Measurements from ENCODE around the gene CNTNAP1.
"Not testable (repeated sequence)": the region's sequence is repeated elsewhere in the genome, so short reads cannot be mapped to it uniquely, and the experiment has no call there.

The CNTNAP1 gene

DNA sequence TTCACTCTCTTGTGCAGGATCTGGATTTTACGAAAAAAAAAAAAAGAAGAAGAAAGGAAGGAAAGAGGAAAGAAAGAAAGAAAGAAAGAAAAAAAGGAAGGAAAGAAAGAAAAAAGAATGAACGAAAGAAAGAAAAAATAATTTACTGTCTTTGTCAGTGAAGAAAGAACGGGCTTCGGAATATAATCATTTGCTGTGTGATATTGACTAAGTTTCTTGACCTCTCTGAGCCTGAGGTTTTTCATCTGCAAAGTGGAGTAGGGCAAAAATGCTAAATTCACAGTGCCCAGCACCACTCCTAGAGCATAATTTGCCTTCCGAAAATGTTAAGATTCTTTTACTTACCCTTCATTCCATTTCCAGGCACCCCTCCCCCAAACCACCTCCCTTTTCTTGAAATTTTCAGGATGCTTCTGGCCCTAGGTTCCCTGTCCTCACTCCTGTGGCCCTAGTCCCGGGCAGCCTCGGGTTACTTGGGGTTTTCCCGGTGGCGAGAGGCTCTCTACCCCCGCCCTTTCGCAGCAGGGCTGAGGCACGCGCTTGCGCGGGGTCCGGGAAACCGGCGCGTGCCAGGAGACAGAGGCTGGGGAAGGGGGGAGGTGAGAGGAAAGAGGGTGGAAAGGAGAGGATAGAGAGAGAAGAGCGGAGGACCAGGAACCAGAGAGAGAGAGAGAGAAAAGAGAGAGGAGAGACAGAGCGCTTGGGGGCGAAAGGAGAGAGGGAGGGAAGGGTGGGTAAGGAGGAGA is at the start of gene CNTNAP1:
Gene CNTNAP1 (plus strand): TSS at position 556 of the 746 bp plus-strand sequence. CDS start 299 bp downstream, outside the sequence.
- Mint-ChIP-seq H3K4me3 (peak within 1 kb of the TSS; percentile 90), H3K4me1 (peaks cover 34% of the 10 kb centered on the region), H3K9me3 (no peaks in the 10 kb centered on the region), H3K36me3 (peaks cover 6% of the 10 kb centered on the region), H3K27ac (peak within 1 kb of the TSS; percentile 76), H3K27me3 (no peaks in the 10 kb centered on the region)
- ATAC-seq (ENCODE audit: low read depth) = peak; percentile 21
- DNase-seq (ENCODE audit: low spot score in 2 of 2) = peak in 1 of 2 donors; percentile 27

- DNase-seq (ENCODE audit: low spot score in 2 of 2) = no peak
- no peak overlapping the region for H3K4me3 Mint-ChIP-seq
Observed at GRCh38 chr17:42632949-42633444, 49.3 kb upstream of the CNTNAP1 start.

GRCh38 chr17:42639525-42640113 is 42.7 kb upstream of the CNTNAP1 start:
- no peak for DNase-seq (ENCODE audit: low spot score in 2 of 2)
- Mint-ChIP-seq H3K36me3 (no peaks in the 10 kb centered on the region), H3K4me1 (no peaks in the 10 kb centered on the region), H3K9me3 (no peaks in the 10 kb centered on the region), H3K4me3 (no peak overlapping the region), H3K27ac (no peak overlapping the region), H3K27me3 (peaks cover 10% of the 10 kb centered on the region)
- no peak for ATAC-seq (ENCODE audit: low read depth)

More at GRCh38 chr17:42632949-42633444, 49.3 kb upstream of the CNTNAP1 start:
- no peak overlapping the region for H3K27ac Mint-ChIP-seq
- peaks cover 2% of the 10 kb centered on the region for H3K27me3 Mint-ChIP-seq
- no peaks in the 10 kb centered on the region for H3K9me3 Mint-ChIP-seq
- no peak for ATAC-seq (ENCODE audit: low read depth)
- H3K36me3 Mint-ChIP-seq = no peaks in the 10 kb centered on the region
- no peaks in the 10 kb centered on the region for H3K4me1 Mint-ChIP-seq

- Mint-ChIP-seq H3K4me3 (no peak overlapping the region), H3K9me3 (no peaks in the 10 kb centered on the region), H3K36me3 (no peaks in the 10 kb centered on the region), H3K27ac (no peak overlapping the region), H3K27me3 (peaks cover 10% of the 10 kb centered on the region), H3K4me1 (no peaks in the 10 kb centered on the region)
- DNase-seq (ENCODE audit: low spot score in 2 of 2) (no peak), ATAC-seq (ENCODE audit: low read depth) (no peak)
Observed at GRCh38 chr17:42640121-42640520, 42.2 kb upstream of the CNTNAP1 start.

DNA sequence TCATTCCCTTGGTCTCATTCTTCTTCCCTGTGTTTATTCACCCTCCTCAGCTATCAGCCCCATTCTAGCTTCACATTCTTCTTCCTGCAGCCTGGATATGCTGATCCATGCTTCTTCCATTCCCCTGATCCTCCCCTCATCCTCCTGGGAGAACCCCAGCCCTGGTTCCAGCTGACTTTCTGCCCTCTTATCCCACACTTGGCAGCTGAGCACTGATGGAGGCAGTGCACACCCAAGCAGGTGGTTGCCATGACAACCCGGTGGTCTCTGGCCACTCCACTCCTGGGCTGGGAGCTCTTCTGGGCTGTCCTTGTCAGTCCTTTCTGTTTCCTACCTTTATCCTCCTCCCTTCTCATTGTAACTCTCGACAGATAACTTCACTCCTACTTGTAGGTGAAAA is 40.0 kb upstream of the CNTNAP1 start:
- Mint-ChIP-seq H3K27ac (no peak overlapping the region), H3K4me1 (no peaks in the 10 kb centered on the region), H3K4me3 (no peak overlapping the region), H3K27me3 (peaks cover 10% of the 10 kb centered on the region), H3K36me3 (no peaks in the 10 kb centered on the region), H3K9me3 (no peaks in the 10 kb centered on the region)
- ATAC-seq (ENCODE audit: low read depth) = no peak
- DNase-seq (ENCODE audit: low spot score in 2 of 2) = no peak

DNA sequence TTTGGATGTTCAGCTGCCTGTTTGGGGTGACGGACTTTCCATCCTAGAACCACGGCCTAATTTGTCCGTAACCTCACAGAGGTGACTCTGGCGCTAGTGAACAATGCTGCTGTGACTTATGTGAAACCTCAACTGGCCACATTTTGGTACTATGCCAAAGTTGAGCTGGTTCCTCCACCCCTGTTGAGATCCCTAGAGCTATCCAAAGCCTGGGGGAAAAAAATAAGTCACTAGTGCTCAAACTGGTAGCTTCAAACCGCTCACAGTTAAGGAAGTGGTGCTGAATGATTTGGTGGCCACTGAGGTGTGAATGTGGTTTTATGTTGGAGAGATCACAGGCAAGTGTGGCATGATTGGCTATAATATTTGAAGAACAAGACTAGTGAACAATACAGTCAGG is 34.6 kb upstream of the CNTNAP1 start:
- no peak overlapping the region for H3K27ac Mint-ChIP-seq
- H3K36me3 Mint-ChIP-seq = peaks cover 1% of the 10 kb centered on the region
- no peak for DNase-seq (ENCODE audit: low spot score in 2 of 2)
- ATAC-seq (ENCODE audit: low read depth) = peak; percentile 61
- no peak overlapping the region for H3K4me3 Mint-ChIP-seq
- peaks cover 9% of the 10 kb centered on the region for H3K27me3 Mint-ChIP-seq
- H3K9me3 Mint-ChIP-seq = no peaks in the 10 kb centered on the region
- H3K4me1 Mint-ChIP-seq = peaks cover 6% of the 10 kb centered on the region

DNA sequence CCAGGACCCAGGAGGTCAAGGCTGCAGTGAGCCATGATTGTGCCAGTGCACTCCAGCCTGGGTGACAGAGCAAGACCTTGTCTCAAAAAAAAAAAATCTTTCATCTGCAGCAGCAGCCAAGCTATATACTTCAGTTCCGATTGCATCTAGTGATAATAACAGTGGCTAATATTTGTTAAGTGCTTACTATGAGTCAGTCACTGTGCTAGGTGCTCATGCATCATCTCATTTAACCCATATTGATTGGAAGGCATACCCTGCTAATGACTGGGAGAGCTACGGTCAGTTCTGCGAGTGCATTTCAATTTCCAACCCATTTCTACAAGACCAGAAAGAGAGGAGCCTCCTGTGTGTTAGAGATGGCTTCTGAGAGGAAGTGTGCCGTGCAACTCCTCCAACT is 30.9 kb upstream of the CNTNAP1 start:
- ATAC-seq (ENCODE audit: low read depth) = no peak
- H3K36me3 Mint-ChIP-seq = peaks cover 1% of the 10 kb centered on the region
- peaks cover 19% of the 10 kb centered on the region for H3K4me1 Mint-ChIP-seq
- DNase-seq (ENCODE audit: low spot score in 2 of 2) = no peak
- H3K27ac Mint-ChIP-seq = no peak overlapping the region
- H3K4me3 Mint-ChIP-seq = no peak overlapping the region
- no peaks in the 10 kb centered on the region for H3K9me3 Mint-ChIP-seq
- H3K27me3 Mint-ChIP-seq = peaks cover 11% of the 10 kb centered on the region

- Mint-ChIP-seq H3K27me3 (peaks cover 11% of the 10 kb centered on the region), H3K9me3 (peaks cover 2% of the 10 kb centered on the region), H3K27ac (no peak overlapping the region), H3K4me1 (peaks cover 18% of the 10 kb centered on the region), H3K4me3 (no peak overlapping the region), H3K36me3 (peaks cover 1% of the 10 kb centered on the region)
- no peak for DNase-seq (ENCODE audit: low spot score in 2 of 2)
- ATAC-seq (ENCODE audit: low read depth) = no peak
Observed at GRCh38 chr17:42653179-42654124, 28.9 kb upstream of the CNTNAP1 start.

DNA sequence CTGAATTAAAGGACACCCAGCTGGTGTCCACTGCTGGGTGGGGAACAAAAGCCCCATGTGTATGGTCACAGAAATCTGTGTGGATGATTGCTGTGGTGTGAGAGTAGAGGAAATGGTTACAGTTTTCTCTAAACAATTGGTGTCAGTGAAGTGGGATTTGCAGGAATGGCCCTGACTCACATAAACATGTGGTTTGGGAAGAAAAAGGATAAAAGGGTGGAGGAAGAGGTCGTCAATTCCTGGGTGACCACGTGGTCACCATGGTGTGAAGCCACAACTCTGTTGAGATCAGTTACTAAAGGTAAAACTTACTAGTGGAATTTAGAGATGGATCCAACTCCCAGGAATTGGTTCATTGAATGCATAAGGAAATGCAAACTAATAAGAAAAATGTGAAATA is 26.8 kb upstream of the CNTNAP1 start:
- H3K4me3 Mint-ChIP-seq = no peak overlapping the region
- peaks cover 2% of the 10 kb centered on the region for H3K9me3 Mint-ChIP-seq
- peaks cover 27% of the 10 kb centered on the region for H3K4me1 Mint-ChIP-seq
- peaks cover 1% of the 10 kb centered on the region for H3K36me3 Mint-ChIP-seq
- peaks cover 10% of the 10 kb centered on the region for H3K27me3 Mint-ChIP-seq
- H3K27ac Mint-ChIP-seq = no peak overlapping the region
- no peak for DNase-seq (ENCODE audit: low spot score in 2 of 2)
- ATAC-seq (ENCODE audit: low read depth) = no peak

GRCh38 chr17:42657824-42658588 is 24.3 kb upstream of the CNTNAP1 start:
- ATAC-seq (ENCODE audit: low read depth) = no peak
- DNase-seq (ENCODE audit: low spot score in 2 of 2) = no peak
- H3K4me1 Mint-ChIP-seq = peaks cover 27% of the 10 kb centered on the region
- peak overlapping the region; percentile 70 for H3K4me3 Mint-ChIP-seq
- peaks cover 8% of the 10 kb centered on the region for H3K27me3 Mint-ChIP-seq
- no peak overlapping the region for H3K27ac Mint-ChIP-seq
- no peaks in the 10 kb centered on the region for H3K36me3 Mint-ChIP-seq
- H3K9me3 Mint-ChIP-seq = peaks cover 2% of the 10 kb centered on the region

- ATAC-seq (ENCODE audit: low read depth) (peak; percentile 74), DNase-seq (ENCODE audit: low spot score in 2 of 2) (peak; percentile 51 to 57)
- Mint-ChIP-seq H3K4me1 (peaks cover 24% of the 10 kb centered on the region), H3K27me3 (peaks cover 6% of the 10 kb centered on the region), H3K27ac (no peak within 1 kb of the TSS), H3K36me3 (no peaks in the 10 kb centered on the region), H3K4me3 (peak within 1 kb of the TSS; percentile 90), H3K9me3 (peaks cover 2% of the 10 kb centered on the region)
Observed at GRCh38 chr17:42659079-42659931, 23.0 kb upstream of the CNTNAP1 start, which contains the start of gene TUBG2. TUBG2 (plus strand) TSS chr17:42659284; CDS start chr17:42659504, 220 bp downstream.

DNA sequence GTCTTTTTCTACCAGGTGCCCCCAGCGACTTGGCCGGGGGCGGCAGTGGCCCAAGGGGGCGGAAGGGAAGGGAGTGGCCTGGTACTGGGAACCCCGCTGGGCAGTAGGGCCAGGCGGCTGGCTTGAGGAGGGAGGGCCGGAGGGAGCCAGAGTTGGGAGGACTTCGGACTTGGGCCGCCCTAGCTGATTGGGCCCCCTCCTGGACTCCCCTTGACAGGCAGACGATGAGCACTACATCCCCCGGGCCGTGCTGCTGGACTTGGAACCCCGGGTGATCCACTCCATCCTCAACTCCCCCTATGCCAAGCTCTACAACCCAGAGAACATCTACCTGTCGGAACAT is 22.4 kb upstream of the CNTNAP1 start:
- not testable (repeated sequence) for DNase-seq (ENCODE audit: low spot score in 2 of 2); ATAC-seq (ENCODE audit: low read depth); H3K27ac Mint-ChIP-seq

More for the DNA sequence above, 22.4 kb upstream of the CNTNAP1 start:
- peaks cover 24% of the 10 kb centered on the region for H3K4me1 Mint-ChIP-seq
- H3K9me3 Mint-ChIP-seq, H3K27me3 Mint-ChIP-seq, H3K36me3 Mint-ChIP-seq: not testable (repeated sequence)
- peak overlapping the region; percentile 90 for H3K4me3 Mint-ChIP-seq
